CD14-positive monocyte (primary cell): Measurements from ENCODE around the gene WHRN. TPM values are rescaled to one million over a fixed set of nuclear protein-coding genes. Genes with fewer than 3 reads are reported as not detected.

ENCODE experiments used
- DNase-seq, 3 donors: peaks; one replicate each; pipeline ENCODE4 v3.0.0-alpha.2; 2011 to 2022
- H2AFZ ChIP-seq: 2 replicates; pipeline ENCODE4 v1.6.0; 2012; ENCODE audit warnings: mild to moderate bottlenecking, low read depth, low read length, inconsistent platforms; ENCODE audit not compliant: insufficient read depth, poor library complexity, severe bottlenecking
- H3K27ac ChIP-seq, 2 donors: 1 replicate in 1 of 2; 2 replicates in 1 of 2; pipeline ENCODE4 v1.5.1; 2012 to 2013; ENCODE audit warnings: low read length in 2 of 2, control low read depth in 1 of 2, inconsistent platforms in 1 of 2, low read depth in 1 of 2, mild to moderate bottlenecking in 1 of 2
- H3K27me3 ChIP-seq, 2 donors: one replicate each; pipeline versions ENCODE4 v1.6.0 to v1.6.1; 2011 to 2013; ENCODE audit warnings: low read length in 2 of 2; ENCODE audit not compliant: control insufficient read depth in 2 of 2, insufficient read depth in 2 of 2
- H3K36me3 ChIP-seq, 2 donors: replicated peaks in 1 of 2; 1 replicate in 1 of 2; 2 replicates in 1 of 2; pipeline versions ENCODE4 v1.5.1 to v1.6.1; 2012 to 2013; ENCODE audit warnings: low read length in 2 of 2, control low read depth in 1 of 2, inconsistent platforms in 1 of 2, mild to moderate bottlenecking in 1 of 2; ENCODE audit not compliant: insufficient read depth in 2 of 2, control insufficient read depth in 1 of 2
- H3K4me1 ChIP-seq, 2 donors: 1 replicate in 1 of 2; 2 replicates in 1 of 2; pipeline versions ENCODE4 v1.5.1 to v1.6.1; 2012 to 2013; ENCODE audit warnings: low read length in 2 of 2, control low read depth in 1 of 2, inconsistent platforms in 1 of 2, mild to moderate bottlenecking in 1 of 2, moderate library complexity in 1 of 2; ENCODE audit not compliant: insufficient read depth in 2 of 2, control insufficient read depth in 1 of 2
- H3K4me2 ChIP-seq: replicated peaks from 2 replicates; pipeline ENCODE3; 2012; ENCODE audit warnings: low read length, moderate library complexity, mild to moderate bottlenecking; ENCODE audit not compliant: poor library complexity, severe bottlenecking; ENCODE audit errors: extremely low read depth
- H3K4me3 ChIP-seq, 3 experiments: fragments of 200-600 bp in 1 of 3; sonication (generic) in 1 of 3; replicated peaks in 1 of 3; 1 replicate in 2 of 3; 2 replicates in 1 of 3; pipeline ENCODE4 v1.5.1; 2011 to 2013; ENCODE audit warnings: low read length in 3 of 3, mild to moderate bottlenecking in 3 of 3, control low read depth in 2 of 3, low read depth in 2 of 3, inconsistent platforms in 1 of 3, moderate library complexity in 1 of 3
- H3K79me2 ChIP-seq: 2 replicates; pipeline ENCODE4 v1.6.0; 2012; ENCODE audit warnings: mild to moderate bottlenecking, control low read depth, inconsistent platforms, low read length, moderate library complexity; ENCODE audit not compliant: insufficient read depth
- H3K9ac ChIP-seq: 2 replicates; pipeline ENCODE4 v1.6.0; 2017; ENCODE audit warnings: low read length, mild to moderate bottlenecking; ENCODE audit not compliant: insufficient read depth, poor library complexity, severe bottlenecking
- H3K9me3 ChIP-seq, 2 donors: replicated peaks in 1 of 2; 1 replicate in 1 of 2; 2 replicates in 1 of 2; pipeline versions ENCODE4 v1.5.1 to v1.6.1; 2012 to 2013; ENCODE audit warnings: low read length in 2 of 2, control low read depth in 1 of 2; ENCODE audit not compliant: control insufficient read depth in 1 of 2, insufficient read depth in 1 of 2
- H4K20me1 ChIP-seq: 2 replicates; pipeline ENCODE4 v1.6.0; 2012; ENCODE audit warnings: mild to moderate bottlenecking, low read length, control low read depth, moderate library complexity; ENCODE audit not compliant: insufficient read depth
- H3K27ac Mint-ChIP-seq, 7 donors: one replicate each; pipeline ENCODE4 v1.8.0; 2020; ENCODE audit warnings: mild to moderate bottlenecking in 7 of 7, mixed read lengths in 7 of 7, moderate library complexity in 6 of 7, inconsistent platforms in 2 of 7
- H3K27me3 Mint-ChIP-seq, 3 donors: one replicate each; pipeline ENCODE4 v1.8.0; 2021 to 2022; ENCODE audit warnings: low read depth in 3 of 3, mild to moderate bottlenecking in 3 of 3, mixed read lengths in 3 of 3, moderate library complexity in 3 of 3, inconsistent platforms in 1 of 3
- H3K36me3 Mint-ChIP-seq, 2 donors: one replicate each; pipeline ENCODE4 v1.8.0; 2020; ENCODE audit warnings: mixed read lengths in 2 of 2, inconsistent platforms in 1 of 2, mild to moderate bottlenecking in 1 of 2
- H3K4me1 Mint-ChIP-seq: one replicate; pipeline ENCODE4 v1.8.0; 2020; ENCODE audit warnings: mild to moderate bottlenecking, mixed read lengths
- H3K4me3 Mint-ChIP-seq, 2 donors: one replicate each; pipeline ENCODE4 v1.8.0; 2020; ENCODE audit warnings: mild to moderate bottlenecking in 2 of 2, mixed read lengths in 2 of 2, moderate library complexity in 1 of 2
- H3K9me3 Mint-ChIP-seq, 7 donors: one replicate each; pipeline ENCODE4 v1.8.0; 2020 to 2022; ENCODE audit warnings: mixed read lengths in 7 of 7, mild to moderate bottlenecking in 6 of 7, moderate library complexity in 6 of 7, inconsistent platforms in 2 of 7
- CTCF ChIP-seq: fragments of 200-600 bp; IDR thresholded peaks from one replicate; pipeline ENCODE4 v1.8.0; 2022; ENCODE audit warnings: antibody characterized with exemption, mild to moderate bottlenecking
- WGBS: methylation state at CpG from one replicate; pipeline ENCODE4 v1.1.5; 2013; ENCODE audit warnings: missing lambda C conversion rate; ENCODE audit not compliant: insufficient coverage; 5-methylcytosine and 5-hydroxymethylcytosine counted together
- intact Hi-C, 2 donors: fragments of 100-400 bp; cut with micrococcal nuclease; formaldehyde crosslinking; loops; one replicate each; pipeline versions ENCODE4 v1.15.0 to v1.15.1; 2023
- polyA plus RNA-seq, 3 donors: library from polyadenylated mRNA; depleted of rRNA in 1 of 3; unstranded in 2 of 3; stranded (reverse) in 1 of 3; fragments of 300-500 nt in 2 of 3; fragments of >200 nt in 1 of 3; fragmentation: Illumina TruSeq in 2 of 3; gene quantifications; 1 replicate in 2 of 3; 2 replicates in 1 of 3; pipeline ENCODE4 v1.2.3, GENCODE V29; 2012 to 2021

WHRN gene
- polyA plus RNA-seq, 3 donors = 0.13 to 0.59 (median 0.30) TPM

- no peak overlapping the region for H3K4me3 Mint-ChIP-seq
- WGBS = 75% methylated on average over 4 of the region's 9 CpGs
Observed at GRCh38 chr9:114484215-114484853, 20.9 kb downstream of the WHRN start.

GRCh38 chr9:114483499-114483898 is 21.8 kb downstream of the WHRN start:
- peaks cover 53% of the 10 kb centered on the region for H3K4me1 Mint-ChIP-seq
- WGBS = no CpG with 5 or more reads among the region's 3 CpGs
- Histone ChIP-seq H3K9ac (no peak overlapping the region), H3K79me2 (no peaks in the 10 kb centered on the region), H3K36me3 (no peaks in the 10 kb centered on the region), H2AFZ (no peak overlapping the region), H3K9me3 (no peaks in the 10 kb centered on the region), H3K27me3 (no peaks in the 10 kb centered on the region), H3K4me1 (peaks cover 39 to 44% of the 10 kb centered on the region in 2 donors), H4K20me1 (no peaks in the 10 kb centered on the region), H3K4me3 (no peak overlapping the region), H3K27ac (no peak overlapping the region), H3K4me2 (no peak overlapping the region)
- peaks cover 0 to 4% (median 0%) of the 10 kb centered on the region in 7 donors for H3K9me3 Mint-ChIP-seq
- H3K4me3 Mint-ChIP-seq = no peak overlapping the region
- intact Hi-C loops = loop anchor here in 1 of 2 donors (10.0 kb wide), 3 partner anchors 79 to 131 kb away; partner anchors contain the start of gene TMEM268
- H3K27me3 Mint-ChIP-seq = peaks cover 4 to 9% (median 5%) of the 10 kb centered on the region in 3 donors
- no peak for DNase-seq
- TF ChIP-seq CTCF = no peak
- no peaks in the 10 kb centered on the region for H3K36me3 Mint-ChIP-seq
- peak overlapping the region in 2 of 7 donors; percentile 34 to 60 for H3K27ac Mint-ChIP-seq

More at GRCh38 chr9:114484215-114484853, 20.9 kb downstream of the WHRN start:
- no peak for DNase-seq
- no peak overlapping the region for H2AFZ ChIP-seq
- peaks cover 39 to 44% of the 10 kb centered on the region in 2 donors for H3K4me1 ChIP-seq
- no peaks in the 10 kb centered on the region for H3K9me3 ChIP-seq
- H3K79me2 ChIP-seq = no peaks in the 10 kb centered on the region
- H3K27ac ChIP-seq = peak overlapping the region in 1 of 2 donors; percentile 17
- Mint-ChIP-seq H3K9me3 (peaks cover 0 to 4% (median 0%) of the 10 kb centered on the region in 7 donors), H3K27ac (peak overlapping the region in 5 of 7 donors; percentile 14 to 83 (median 79)), H3K27me3 (peaks cover 4 to 5% (median 4%) of the 10 kb centered on the region in 3 donors), H3K4me1 (peaks cover 53% of the 10 kb centered on the region), H3K36me3 (no peaks in the 10 kb centered on the region)
- intact Hi-C loops = loop anchor here in 1 of 2 donors (10.0 kb wide), 3 partner anchors 80 to 130 kb away; partner anchors contain the start of gene TMEM268
- no peak overlapping the region for H3K4me3 ChIP-seq
- TF ChIP-seq CTCF = no peak
- no peaks in the 10 kb centered on the region for H4K20me1 ChIP-seq
- H3K4me2 ChIP-seq = no peak overlapping the region
- H3K36me3 ChIP-seq = no peaks in the 10 kb centered on the region
- no peak overlapping the region for H3K9ac ChIP-seq
- H3K27me3 ChIP-seq = no peaks in the 10 kb centered on the region
